Measurements from ENCODE around the gene DENND1A. TPM values are rescaled to one million over a fixed set of nuclear protein-coding genes. Genes with fewer than 3 reads are reported as not detected.

Gene DENND1A
- total RNA-seq, 1 donor from 2014 or later = 19.9 TPM

GRCh38 chr9:123609844-123610243 is 320.1 kb downstream of the DENND1A start:
- no peaks in the 10 kb centered on the region for H3K27me3 Mint-ChIP-seq
- no peak for DNase-seq (ENCODE audit: extremely low spot score, unreplicated experiment)
- H3K4me3 Mint-ChIP-seq = no peak overlapping the region
- no peak overlapping the region for H3K27ac Mint-ChIP-seq
- no peaks in the 10 kb centered on the region for H3K9me3 Mint-ChIP-seq
- H3K4me1 Mint-ChIP-seq (ENCODE audit: unreplicated experiment) = peaks cover 13% of the 10 kb centered on the region
- peaks cover 7% of the 10 kb centered on the region for H3K36me3 Mint-ChIP-seq
- TF ChIP-seq CTCF (conservative IDR thresholded peaks at IDR 0.05) = no peak

- Mint-ChIP-seq H3K36me3 (peaks cover 7% of the 10 kb centered on the region), H3K4me1 (ENCODE audit: unreplicated experiment) (peaks cover 13% of the 10 kb centered on the region), H3K27ac (no peak overlapping the region), H3K27me3 (no peaks in the 10 kb centered on the region), H3K4me3 (no peak overlapping the region), H3K9me3 (no peaks in the 10 kb centered on the region)
- DNase-seq (ENCODE audit: extremely low spot score, unreplicated experiment) = no peak
- TF ChIP-seq CTCF (conservative IDR thresholded peaks at IDR 0.05) = no peak
Observed at GRCh38 chr9:123608104-123608503, 321.8 kb downstream of the DENND1A start.

GRCh38 chr9:123607479-123607878 is 322.4 kb downstream of the DENND1A start:
- no peak for DNase-seq (ENCODE audit: extremely low spot score, unreplicated experiment)
- peaks cover 7% of the 10 kb centered on the region for H3K36me3 Mint-ChIP-seq
- H3K9me3 Mint-ChIP-seq = no peaks in the 10 kb centered on the region
- H3K27me3 Mint-ChIP-seq = no peaks in the 10 kb centered on the region
- TF ChIP-seq CTCF (conservative IDR thresholded peaks at IDR 0.05) = no peak
- no peak overlapping the region for H3K27ac Mint-ChIP-seq
- no peak overlapping the region for H3K4me3 Mint-ChIP-seq
- peaks cover 13% of the 10 kb centered on the region for H3K4me1 Mint-ChIP-seq (ENCODE audit: unreplicated experiment)

- no peak overlapping the region for H3K27ac Mint-ChIP-seq
- no peak overlapping the region for H3K4me3 Mint-ChIP-seq
- H3K27me3 Mint-ChIP-seq = no peaks in the 10 kb centered on the region
- peaks cover 7% of the 10 kb centered on the region for H3K4me1 Mint-ChIP-seq (ENCODE audit: unreplicated experiment)
- H3K9me3 Mint-ChIP-seq = no peaks in the 10 kb centered on the region
- H3K36me3 Mint-ChIP-seq = peaks cover 7% of the 10 kb centered on the region
- TF ChIP-seq CTCF (conservative IDR thresholded peaks at IDR 0.05) = no peak
- DNase-seq (ENCODE audit: extremely low spot score, unreplicated experiment) = no peak
Observed at GRCh38 chr9:123606141-123606540, 323.8 kb downstream of the DENND1A start.

- no peaks in the 10 kb centered on the region for H3K27me3 Mint-ChIP-seq
- H3K36me3 Mint-ChIP-seq = peaks cover 7% of the 10 kb centered on the region
- H3K9me3 Mint-ChIP-seq = no peaks in the 10 kb centered on the region
Observed at GRCh38 chr9:123605286-123605685, 324.6 kb downstream of the DENND1A start.

More at GRCh38 chr9:123605286-123605685, 324.6 kb downstream of the DENND1A start:
- Mint-ChIP-seq H3K4me3 (no peak overlapping the region), H3K27ac (no peak overlapping the region), H3K4me1 (ENCODE audit: unreplicated experiment) (no peaks in the 10 kb centered on the region)
- DNase-seq (ENCODE audit: extremely low spot score, unreplicated experiment) = no peak
- no peak for TF ChIP-seq CTCF (conservative IDR thresholded peaks at IDR 0.05)
